Measurements from ENCODE around the gene ADORA2B.
"Not testable (repeated sequence)": the region's sequence is repeated elsewhere in the genome, so short reads cannot be mapped to it uniquely, and the experiment has no call there.

ADORA2B gene

DNA sequence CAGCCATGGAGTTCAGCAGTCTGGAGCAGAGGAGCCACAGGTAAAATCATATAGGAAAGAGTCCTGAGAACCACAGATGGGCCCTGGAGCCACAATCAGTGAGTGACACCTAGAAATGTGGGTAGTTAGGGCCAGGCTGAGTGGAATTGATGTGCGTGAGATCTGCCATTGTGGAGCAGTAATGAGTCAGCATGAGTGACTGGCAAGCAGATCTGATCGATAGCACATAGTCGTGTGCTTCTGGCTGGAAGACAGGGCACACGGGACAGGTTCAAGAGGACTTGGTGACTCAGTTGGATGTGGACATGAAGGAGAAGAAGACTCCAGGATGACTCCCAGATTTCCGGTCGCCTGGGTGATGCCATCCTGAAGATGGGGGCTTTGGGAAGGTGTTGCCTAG lies 12.3 kb downstream of the ADORA2B start:
- no peak for DNase-seq

DNA sequence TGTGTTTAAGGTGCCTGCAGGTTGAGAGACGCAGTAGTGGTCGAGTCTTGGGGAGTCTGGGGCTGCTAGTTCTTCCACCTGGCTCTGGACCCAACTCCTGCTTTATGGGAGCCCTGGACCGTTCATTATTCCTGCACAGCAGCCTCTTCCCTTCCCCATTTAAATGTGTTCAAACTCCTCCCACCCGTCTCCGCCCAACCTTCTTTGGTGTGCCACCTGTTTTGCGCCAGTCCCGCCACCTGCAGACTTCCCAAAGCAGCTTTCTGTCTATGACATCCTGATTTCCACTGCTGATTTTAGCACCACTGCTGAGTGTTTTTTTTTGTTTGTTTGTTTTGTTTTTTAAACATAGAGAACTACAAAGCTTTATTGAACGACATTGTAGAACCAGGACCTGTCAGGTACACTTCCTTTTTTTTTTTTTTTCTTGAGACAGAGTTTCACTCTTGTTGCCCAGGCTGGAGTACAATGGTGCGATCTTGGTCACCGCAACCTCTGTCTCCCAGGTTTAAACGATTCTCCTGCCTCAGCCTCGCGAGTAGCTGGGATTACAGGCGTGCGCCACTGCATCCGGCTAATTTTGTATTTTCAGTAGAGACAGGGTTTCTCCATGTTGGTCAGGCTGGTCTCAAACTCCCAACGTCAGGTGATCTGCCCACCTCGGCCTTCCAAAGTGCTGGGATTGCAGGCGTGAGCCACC lies 12.8 kb downstream of the ADORA2B start:
- no peak for DNase-seq

DNA sequence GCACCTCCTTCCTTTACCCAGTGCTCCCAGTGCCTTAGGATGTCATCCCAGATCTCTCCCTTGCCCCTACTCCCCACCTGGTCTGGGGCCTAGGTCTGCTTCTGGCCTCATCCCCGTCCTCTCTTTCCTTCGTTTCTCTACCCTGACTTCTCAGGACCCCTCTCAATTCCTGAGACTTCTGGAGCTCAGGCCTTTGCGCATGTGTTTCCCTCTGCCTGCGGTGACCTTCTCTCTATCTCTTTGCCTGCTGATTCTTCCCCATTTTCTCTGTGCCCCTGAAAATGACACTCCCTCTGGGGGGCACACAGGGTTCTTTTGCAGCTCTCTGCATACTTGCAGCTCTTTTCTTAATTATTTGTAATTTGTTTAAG lies 13.5 kb downstream of the ADORA2B start:
- no peak for DNase-seq

DNA sequence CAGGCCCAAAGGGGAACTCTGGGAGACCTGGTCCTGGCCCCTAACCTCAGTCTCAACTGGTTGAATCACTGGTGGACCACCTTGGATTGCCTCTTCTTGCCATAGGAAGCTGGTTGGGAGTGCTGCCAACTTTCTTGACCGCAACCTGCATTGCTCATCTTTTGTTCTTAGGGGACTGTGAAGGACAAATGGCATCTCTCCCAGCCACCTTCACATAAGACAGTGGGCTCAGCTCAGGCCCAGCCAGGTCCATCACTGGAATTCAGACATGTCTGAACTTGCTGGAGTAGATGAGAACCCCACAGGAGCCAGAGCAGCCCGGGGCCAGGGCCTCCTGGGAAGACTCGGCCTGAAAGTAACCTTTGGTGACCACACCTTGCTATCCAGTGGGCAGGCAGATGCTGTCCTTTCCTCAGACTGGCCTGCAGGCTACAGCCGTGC lies 18.8 kb downstream of the ADORA2B start:
- DNase-seq, result no peak

DNA sequence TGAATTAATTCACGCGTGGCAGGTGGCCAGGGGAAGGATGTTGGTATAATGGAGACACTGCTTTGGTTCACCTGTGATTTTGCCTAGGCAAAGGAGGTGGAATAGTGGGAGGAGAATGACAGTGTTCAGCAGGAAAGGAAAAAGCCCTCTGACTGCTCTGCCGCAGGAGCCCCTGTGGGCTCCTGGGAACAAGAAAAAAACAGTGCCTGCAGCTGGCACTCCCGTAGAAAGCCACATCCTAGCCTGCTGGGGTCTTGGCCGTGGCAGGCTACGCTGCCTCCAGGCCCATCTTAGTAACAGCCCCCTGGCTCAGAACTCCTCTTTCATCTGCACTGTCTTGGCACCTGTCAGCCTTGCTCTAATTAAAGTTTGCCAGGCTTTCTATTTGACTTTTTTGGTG lies 20.6 kb downstream of the ADORA2B start:
- no peak for DNase-seq

DNA sequence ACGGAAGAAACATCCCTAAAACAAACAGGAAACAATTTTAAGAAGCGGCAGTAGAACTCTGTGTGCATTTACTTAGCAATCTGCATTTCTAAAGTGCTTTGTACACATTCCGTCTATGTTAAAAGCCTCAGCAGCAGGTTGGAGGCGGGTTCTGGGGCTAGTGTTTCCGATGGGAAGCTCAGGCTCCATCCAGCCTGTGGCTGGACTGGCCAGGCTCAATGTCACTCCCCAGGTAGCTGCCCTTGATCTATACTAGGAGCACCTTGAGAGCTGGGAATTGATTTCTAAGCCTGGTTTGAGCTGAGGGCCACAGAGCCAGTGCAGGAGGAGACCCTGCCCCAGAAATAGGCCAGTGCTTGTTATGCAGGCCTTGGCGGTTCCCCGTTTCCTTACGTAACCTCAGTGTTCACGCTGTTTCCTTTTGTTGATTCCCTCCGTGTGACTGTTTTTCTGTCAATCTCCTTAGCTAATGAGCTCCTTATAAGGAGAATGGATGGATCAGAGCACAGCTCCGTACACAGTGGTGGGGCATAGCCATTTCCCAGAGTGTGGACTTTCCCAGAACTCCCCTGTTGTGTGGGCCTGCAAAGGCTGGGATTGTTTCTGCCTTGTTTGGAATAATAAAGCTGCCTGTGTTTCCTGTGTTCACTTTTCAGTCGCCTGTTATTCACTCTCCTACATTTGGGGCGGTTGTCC lies 21.4 kb downstream of the ADORA2B start:
- DNase-seq, result no peak

DNA sequence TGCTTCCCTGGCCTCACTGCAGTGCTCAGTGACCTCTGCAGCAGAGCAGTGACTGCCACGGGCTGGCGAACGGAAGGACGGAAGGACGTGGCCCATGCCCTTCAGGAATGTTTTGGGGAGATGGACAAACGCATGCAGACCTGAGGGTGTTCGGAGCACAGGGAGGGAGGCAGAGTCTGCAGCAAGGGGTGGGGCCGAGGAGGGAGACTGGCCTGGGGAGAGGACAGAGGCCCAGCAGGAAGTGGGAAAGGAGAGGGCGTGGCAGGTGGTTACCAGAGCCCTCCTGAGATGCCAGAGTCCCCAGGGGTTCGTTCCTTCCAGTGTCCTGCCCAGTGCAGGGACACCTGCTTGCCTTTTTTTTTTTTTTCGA lies 21.9 kb downstream of the ADORA2B start:
- no peak for DNase-seq

DNA sequence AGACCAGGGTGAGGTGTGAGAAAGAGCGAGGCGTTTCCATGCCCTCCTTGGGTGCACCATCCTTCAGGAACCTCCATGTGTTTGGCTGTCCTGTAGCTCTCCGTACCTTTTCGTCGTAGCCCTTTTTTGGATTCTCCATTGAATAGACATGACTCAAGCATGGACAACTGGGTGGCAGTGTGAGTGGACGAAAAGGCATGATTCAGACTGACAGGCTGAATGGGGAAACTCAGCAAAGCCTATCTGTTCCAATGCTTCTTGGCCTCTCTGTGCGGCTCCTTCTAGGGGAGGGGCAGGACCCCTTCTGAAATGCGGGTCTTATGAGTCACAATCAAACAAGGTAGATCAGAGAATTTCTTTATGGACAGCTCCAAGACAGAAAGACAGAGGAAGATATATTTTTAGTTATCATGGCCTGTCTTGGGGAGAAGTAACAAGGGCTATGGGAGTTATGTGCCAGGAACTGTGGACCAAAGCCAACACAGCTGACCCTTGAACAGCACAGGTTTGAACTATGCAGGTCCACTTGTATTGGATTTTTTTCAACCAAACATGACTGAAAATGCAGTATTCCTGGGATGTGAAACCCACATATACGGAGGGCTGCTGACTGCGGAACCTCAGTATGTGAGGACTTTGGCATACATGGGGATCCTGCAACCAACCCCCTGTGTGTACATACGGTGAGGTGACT lies 22.9 kb downstream of the ADORA2B start:
- no peak for DNase-seq

DNA sequence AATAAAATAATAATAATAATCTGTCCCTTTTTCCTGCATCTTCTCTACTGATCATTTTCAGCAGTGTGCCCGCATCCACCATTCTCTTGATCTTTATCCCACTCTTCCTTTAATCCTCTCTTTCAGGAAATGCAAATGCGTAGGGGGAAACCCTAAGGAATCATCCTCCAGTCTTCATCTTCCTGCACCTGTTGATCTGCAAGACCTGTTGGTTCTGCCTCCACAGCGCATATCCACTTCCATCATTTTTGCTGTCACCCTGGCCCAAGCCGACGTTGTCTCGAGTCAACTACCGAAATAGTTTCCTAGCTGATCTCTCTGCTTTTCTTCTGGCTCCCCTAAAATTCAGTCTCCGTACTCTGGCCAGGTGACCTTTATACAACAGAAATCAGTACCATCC lies 24.5 kb downstream of the ADORA2B start:
- DNase-seq, result no peak

DNA sequence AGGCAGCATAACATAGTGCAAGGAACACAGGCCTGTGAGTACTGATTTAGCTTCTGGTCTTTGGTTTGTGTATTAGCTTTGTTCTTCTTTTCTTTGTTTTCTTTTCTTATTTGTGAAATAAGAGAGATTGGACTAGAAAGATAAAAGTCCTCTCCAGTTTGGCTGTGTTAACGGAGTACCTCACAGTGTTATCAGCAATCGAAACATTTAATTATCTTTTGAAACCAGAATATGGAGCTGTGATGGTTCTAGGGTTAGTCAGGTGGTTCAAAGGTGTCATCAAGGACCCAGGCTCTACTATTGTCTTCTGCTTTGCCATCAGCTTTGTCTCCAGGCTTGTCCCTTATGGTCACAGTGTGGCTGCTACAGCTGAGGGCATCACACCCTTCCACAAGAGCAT lies 25.6 kb downstream of the ADORA2B start:
- no peak for DNase-seq

DNA sequence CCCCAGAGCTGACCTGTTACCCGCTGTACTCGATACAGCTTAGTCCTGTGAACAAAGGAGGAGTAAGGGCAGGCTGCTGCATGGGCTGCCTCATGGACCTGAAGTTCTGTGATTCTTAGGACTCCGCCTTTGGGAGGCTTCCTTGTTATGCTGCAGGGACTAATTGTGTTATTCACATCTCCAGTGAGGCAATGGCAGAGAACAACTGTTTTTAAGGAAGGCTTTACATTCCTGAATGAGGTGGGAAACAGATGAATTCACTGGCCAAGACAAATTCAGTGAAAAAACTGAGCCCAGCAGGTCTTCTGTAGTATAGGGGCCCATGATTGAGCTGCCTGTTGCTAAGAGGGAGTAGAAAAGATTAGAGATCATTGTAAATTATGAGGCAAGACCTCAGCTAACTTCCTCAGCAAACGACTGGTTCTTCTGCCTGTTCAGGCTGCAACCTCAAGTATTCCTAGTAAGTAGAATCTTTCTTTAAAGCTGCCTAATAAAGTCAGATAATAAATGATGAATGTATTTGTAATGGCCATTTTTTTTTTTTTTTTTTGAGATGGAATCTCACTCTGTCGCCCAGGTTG lies 26.3 kb downstream of the ADORA2B start:
- no peak for DNase-seq

DNA sequence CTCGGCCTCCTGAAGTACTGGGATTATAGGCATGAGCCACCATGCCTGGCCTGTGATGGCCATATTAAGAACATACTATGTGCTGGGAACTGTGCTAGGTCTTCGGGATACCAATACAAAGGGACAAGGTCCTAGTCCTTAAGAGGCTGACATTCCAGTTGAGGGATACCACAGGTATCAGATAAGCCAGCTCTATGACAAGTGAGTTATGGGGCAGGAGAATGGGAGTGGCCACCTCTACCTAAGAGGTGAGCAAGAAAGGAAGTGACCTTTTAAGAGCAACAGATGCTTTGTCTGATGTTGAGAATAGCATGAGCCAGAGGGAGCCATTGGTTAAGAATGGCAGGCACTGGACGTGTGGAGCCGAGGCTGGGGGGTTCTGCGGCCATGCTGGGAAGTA lies 27.0 kb downstream of the ADORA2B start:
- no peak for DNase-seq

DNA sequence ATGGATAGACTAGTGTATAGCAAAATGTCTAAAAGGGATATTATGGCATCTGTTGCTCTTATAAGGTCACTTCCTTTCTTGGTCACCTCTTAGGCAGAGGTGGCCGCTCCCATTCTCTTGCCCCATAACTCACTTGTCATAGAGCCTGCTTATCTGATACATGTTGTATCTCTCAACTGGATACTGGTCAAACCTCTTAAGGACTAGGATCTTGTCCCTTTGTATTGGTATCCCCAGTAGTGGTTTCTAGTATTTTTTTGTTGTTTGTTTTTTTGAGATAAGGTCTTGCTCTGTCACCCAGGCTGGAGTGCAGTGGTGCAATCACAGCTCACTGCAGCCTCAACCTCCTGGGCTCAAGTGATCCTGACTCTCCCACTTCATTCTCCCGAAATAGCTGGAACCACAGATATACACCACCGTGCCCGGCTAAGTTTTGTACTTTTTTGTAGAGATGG lies 27.6 kb downstream of the ADORA2B start:
- no peak for DNase-seq

DNA sequence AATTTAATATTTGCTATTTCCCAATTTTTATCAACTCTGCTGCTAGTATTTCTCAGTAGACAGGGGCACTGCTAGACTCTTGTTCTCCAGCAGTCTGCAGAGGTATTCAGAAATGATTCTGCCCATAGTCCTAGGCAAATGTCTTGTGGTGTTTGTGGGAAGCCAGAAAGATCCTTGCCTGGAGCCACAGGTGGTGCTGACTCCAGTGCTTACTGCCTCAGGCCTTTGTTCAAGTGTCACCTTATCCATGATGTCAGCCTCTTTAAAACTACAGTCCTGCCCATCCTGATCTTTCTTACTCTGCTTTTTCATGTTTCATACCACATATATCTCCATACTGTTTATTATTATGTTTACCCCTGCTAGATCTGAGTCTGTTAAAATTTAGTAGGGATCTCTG lies 28.1 kb downstream of the ADORA2B start:
- no peak for DNase-seq

DNA sequence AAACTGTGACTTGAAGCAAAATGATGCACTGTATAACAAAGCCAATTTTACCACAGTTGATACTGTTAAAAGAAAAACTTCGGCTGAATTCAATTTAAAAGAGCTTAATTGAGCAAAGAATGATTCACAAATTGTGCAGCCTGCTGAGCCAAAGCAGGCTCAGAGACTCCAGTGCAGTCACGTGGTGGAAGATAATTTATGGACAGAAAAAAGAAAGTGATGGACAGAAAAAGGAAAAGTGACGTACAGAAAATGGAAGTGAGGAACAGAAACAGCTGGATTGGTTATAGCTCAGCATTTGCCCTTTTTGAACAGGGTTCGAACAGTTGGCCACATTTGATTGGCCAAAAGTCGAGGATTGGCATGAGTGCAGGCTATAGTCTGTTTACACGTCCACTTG lies 28.9 kb downstream of the ADORA2B start:
- no peak for DNase-seq

DNA sequence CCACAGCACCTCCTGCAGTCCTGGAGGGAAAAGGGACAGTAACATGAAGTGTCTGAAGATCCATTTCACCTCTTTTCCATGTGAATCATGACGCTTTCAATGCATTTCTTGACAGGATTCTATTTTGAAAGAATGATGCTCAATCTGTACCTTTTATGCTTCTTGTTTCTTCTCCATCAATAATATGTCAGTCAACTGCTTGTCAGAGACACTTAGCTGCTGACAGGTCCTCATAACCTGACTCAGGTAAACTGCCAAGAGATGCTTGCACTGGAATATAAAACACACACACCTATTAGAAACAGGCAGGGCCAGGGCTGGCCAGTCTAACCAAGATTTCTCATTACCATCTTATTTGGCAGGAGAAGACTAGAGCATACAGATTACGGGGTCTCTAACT lies 33.0 kb downstream of the ADORA2B start:
- no peak for DNase-seq

DNA sequence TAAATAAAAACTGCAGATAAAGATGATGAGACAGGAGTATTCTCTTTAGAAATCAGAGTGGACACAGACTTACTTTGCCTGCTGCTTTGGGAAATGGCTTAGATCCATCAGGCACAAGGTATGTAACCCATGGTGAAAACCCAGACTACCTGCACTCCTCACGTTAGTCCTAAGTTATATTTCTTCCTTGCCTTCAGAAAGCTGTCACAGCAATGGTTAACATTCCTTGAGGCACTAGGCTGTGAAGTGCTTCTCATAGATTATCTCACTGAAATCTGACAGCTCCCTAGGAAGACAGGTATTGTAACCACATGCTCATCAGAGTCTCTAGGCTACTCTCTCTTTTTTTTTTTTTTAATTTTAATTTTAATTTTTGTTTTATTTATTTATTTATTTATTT lies 33.7 kb downstream of the ADORA2B start:
- no peak for DNase-seq

DNA sequence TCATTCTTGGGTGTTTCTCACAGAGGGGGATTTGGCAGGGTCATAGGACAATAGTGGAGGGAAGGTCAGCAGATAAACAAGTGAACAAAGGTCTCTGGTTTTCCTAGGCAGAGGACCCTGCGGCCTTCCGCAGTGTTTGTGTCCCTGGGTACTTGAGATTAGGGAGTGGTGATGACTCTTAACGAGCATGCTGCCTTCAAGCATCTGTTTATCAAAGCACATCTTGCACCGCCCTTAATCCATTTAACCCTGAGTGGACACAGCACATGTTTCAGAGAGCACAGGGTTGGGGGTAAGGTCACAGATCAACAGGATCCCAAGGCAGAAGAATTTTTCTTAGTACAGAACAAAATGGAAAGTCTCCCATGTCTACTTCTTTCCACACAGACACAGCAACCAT lies 34.1 kb downstream of the ADORA2B start:
- DNase-seq, result not testable (repeated sequence)

DNA sequence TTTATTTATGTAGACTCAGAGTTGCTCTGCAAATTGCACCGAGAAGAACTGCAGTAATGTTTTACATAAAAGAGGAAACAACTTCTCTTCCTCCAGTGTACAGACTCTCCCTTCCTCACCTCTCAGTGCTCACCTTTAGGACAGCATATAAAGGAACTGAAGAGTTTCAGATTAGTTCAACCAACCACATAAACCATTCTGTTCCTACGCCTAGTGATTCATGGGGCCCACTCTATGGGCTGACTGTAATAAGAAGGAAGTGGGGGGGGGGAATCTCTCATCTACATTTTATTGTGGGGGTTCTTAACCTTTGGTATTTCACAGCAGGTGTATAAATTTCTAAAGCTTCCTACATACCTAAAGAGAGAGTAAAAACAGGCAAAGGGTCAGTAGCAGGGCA lies 36.3 kb downstream of the ADORA2B start:
- DNase-seq, result no peak

DNA sequence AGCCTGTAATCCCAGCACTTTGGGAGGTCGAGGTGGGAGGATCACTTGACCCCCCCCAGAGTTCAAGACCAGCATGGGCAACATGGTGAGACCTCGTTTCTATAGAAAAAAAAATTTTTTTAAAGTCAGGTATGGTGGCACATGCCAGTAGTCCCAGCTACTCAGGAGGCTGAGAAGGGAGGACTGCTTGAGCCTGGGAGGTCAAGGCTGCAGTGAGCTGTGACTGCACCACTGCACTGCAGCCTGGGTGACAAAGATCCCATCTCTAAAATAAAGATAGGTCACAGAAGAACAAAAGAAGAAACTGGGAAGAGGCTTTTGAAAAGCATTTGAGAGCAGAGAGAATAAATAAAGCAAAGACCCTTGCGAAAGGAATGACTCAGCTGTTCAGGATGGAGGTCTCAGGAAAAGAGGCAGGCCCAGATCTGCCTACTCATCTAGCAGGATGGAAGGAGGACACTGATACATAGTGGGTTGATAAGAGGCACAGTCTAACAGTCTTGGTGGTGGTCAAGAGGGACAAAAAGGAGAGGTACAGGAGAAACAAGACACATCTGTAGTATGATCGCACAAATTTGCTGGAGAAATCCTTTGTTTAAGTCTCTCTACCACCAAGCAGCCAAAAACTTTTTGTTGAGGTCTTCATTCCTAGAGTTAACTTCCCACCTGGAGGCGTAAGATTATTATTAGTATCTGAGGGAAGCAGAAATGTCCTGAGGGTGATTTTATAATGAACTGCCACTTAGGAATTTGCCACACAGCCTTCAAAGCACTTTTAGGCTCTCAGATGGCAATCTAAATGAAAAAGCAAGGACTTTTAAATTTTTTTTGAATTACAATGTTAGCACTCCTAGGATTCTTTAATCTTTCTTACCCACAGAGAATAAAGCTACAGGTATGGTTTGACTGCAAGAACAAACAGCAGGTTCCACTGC lies 37.0 kb downstream of the ADORA2B start:
- DNase-seq, result no peak

DNA sequence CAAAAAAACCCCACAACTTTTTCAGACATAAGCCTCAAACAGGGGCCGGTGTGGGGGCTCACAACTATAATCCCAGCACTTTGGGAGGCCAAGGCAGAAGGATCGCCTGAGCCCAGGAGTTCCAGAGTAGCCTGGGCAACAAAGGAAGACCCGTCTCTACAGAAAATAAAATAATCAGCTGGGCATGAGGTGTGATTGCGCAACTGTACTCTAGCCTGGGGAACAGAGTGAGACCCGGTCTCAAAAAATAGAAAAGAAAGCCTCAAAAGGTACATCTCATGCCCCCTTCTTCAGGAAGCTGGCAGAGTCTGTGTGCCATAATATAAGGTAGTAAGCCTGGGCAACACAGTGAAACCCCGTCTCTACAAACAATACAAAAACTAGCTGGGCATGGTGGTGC lies 51.4 kb downstream of the ADORA2B start:
- DNase-seq, result no peak

DNA sequence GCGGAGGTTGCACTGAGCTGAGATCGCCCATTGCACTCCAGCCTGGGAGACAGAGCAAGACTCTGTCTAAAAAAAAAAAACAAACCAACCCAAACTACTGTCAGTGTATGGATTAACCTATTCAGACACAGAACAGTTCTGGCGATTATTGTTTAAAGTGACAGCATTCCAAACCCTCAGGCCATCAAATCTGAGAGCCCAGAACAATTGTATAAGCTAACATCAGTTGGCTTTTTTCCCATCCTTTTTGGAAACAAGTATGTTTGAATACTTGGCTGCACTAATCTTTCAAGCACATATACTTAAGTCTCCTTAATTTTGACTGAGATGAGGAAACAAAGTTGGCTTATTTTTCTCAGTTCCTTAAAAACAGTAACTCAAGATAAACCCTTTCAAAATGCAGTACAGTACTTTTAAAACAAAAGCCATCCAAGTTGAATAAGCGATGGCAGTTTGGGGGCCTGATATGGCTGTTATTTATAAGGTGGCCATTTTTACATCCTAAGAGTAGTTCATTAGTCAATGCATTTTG lies 53.2 kb downstream of the ADORA2B start:
- DNase-seq, result no peak

All from NCI-H524 treated with DMSO at 0.1 percent for 48 hours (cell line).